PC-3 (cell line): ENCODE results near the gene PCCA. TPM values are rescaled to one million over a fixed set of nuclear protein-coding genes. Genes with fewer than 3 reads are reported as not detected.
"Not testable (repeated sequence)": the region's sequence is repeated elsewhere in the genome, so short reads cannot be mapped to it uniquely, and the experiment has no call there.

ENCODE experiments used
- ATAC-seq: fragments of 200-7000 bp; cut with Tn5 transposase; 2 replicates; pipeline ENCODE4 v1.9.1; 2020; ENCODE audit warnings: mild to moderate bottlenecking, moderate library complexity
- BruUV-seq: library from RNA; stranded (reverse); fragments of 400-500 nt; replicated peaks from 2 replicates; lab custom pipeline; 2021; lab: Mats Ljungman, UMichigan
- CTCF ChIA-PET: fragments of 300-600 bp; sonication (Branson Sonifier 250); formaldehyde crosslinking; loops from one replicate; lab custom pipeline; 2022; ENCODE audit warnings: antibody characterized with exemption; lab: Charles Lee
- POLR2A ChIA-PET: fragments of 300-600 bp; sonication (Branson Sonifier 250); formaldehyde crosslinking; loops from one replicate; lab custom pipeline; 2022; ENCODE audit warnings: antibody characterized with exemption; ENCODE audit not compliant: unreplicated experiment; lab: Charles Lee
- DNase-seq: peaks from one replicate; pipeline ENCODE4 v3.0.0-alpha.2; 2015
- H2AFZ ChIP-seq: fragments of 300-600 bp; sonication (generic); 2 replicates; pipeline ENCODE4 v1.6.0; 2016; ENCODE audit warnings: antibody characterized with exemption, low read length
- H3F3A ChIP-seq: fragments of 300-600 bp; sonication (generic); one replicate; pipeline ENCODE4 v1.6.0; 2017; ENCODE audit warnings: antibody characterized with exemption, low read length, control low read depth, mild to moderate bottlenecking; ENCODE audit not compliant: unreplicated experiment
- H3K27ac ChIP-seq: fragments of 300-600 bp; sonication (generic); 2 replicates; pipeline ENCODE4 v1.5.1; 2016; ENCODE audit warnings: mild to moderate bottlenecking, low read length
- H3K27me3 ChIP-seq: fragments of 300-600 bp; sonication (generic); 2 replicates; pipeline ENCODE4 v1.6.1; 2016; ENCODE audit warnings: low read length, mixed read lengths
- H3K36me3 ChIP-seq: fragments of 300-600 bp; sonication (generic); 2 replicates; pipeline ENCODE4 v1.6.1; 2016; ENCODE audit warnings: low read depth, mixed run types, low read length, mixed read lengths
- H3K4me1 ChIP-seq: fragments of 300-600 bp; sonication (generic); 2 replicates; pipeline ENCODE4 v1.5.1; 2016; ENCODE audit warnings: low read length; ENCODE audit not compliant: insufficient read depth
- H3K4me2 ChIP-seq: fragments of 300-600 bp; sonication (generic); 2 replicates; pipeline ENCODE4 v1.6.0; 2016; ENCODE audit warnings: low read length
- H3K4me3 ChIP-seq: fragments of 300-600 bp; sonication (generic); 2 replicates; pipeline ENCODE4 v1.5.1; 2016; ENCODE audit warnings: mild to moderate bottlenecking, low read length, mixed read lengths
- H3K79me2 ChIP-seq: fragments of 300-600 bp; sonication (generic); 2 replicates; pipeline ENCODE4 v1.6.1; 2017; ENCODE audit warnings: low read length, mixed read lengths
- H3K9ac ChIP-seq: fragments of 300-600 bp; sonication (generic); 2 replicates; pipeline ENCODE4 v1.6.0; 2016; ENCODE audit warnings: mild to moderate bottlenecking, low read length
- H3K9me2 ChIP-seq: fragments of 300-600 bp; sonication (generic); replicated peaks from 2 replicates; pipeline ENCODE4 v1.6.1; 2016; ENCODE audit warnings: mixed run types, low read length, mixed read lengths
- H3K9me3 ChIP-seq: fragments of 300-600 bp; sonication (generic); 2 replicates; pipeline ENCODE4 v1.6.1; 2016; ENCODE audit warnings: low read length, mixed read lengths
- H4K20me1 ChIP-seq: fragments of 300-600 bp; sonication (generic); 2 replicates; pipeline ENCODE4 v1.6.1; 2016; ENCODE audit warnings: low read length, mixed read lengths
- CTCF ChIP-seq: fragments of 300-600 bp; sonication (generic); conservative IDR thresholded peaks from 2 replicates; pipeline ENCODE4 v1.5.1; 2017; ENCODE audit warnings: antibody characterized with exemption, low read depth, mild to moderate bottlenecking, low read length
- EZH2 ChIP-seq: fragments of 300-600 bp; sonication (generic); IDR thresholded peaks from one replicate; pipeline ENCODE4 v1.6.1; 2017; ENCODE audit warnings: antibody characterized with exemption, mild to moderate bottlenecking, low read length; ENCODE audit not compliant: unreplicated experiment
- EZH2phosphoT487 ChIP-seq: fragments of 300-600 bp; sonication (generic); IDR thresholded peaks from 2 replicates; pipeline ENCODE4 v1.6.1; 2018; ENCODE audit warnings: mild to moderate bottlenecking, antibody characterized with exemption, low read length, borderline replicate concordance
- intact Hi-C: fragments of 100-400 bp; cut with micrococcal nuclease; formaldehyde crosslinking; loops from 2 replicates; pipeline ENCODE4 v1.9.0; 2023
- total RNA-seq: library from RNA; depleted of rRNA; stranded (reverse); fragments of >200 nt; gene quantifications from 2 replicates; pipeline ENCODE4 v1.2.3, GENCODE V29; 2014

Gene PCCA
- total RNA-seq, 1 experiment from 2014 or later = 10.5 TPM

- POLR2A ChIA-PET = no interaction called here
- ATAC-seq (no peak), DNase-seq (no peak)
- intact Hi-C loops = no loop called here
- H3K27ac ChIP-seq = no peak overlapping the region
- no TSS peak for BruUV-seq
- no peak overlapping the region for H3K9ac ChIP-seq
- no peaks in the 10 kb centered on the region for H3K36me3 ChIP-seq
- no peaks in the 10 kb centered on the region for H3K9me2 ChIP-seq
- CTCF ChIA-PET = no interaction called here
- H3K4me1 ChIP-seq = no peaks in the 10 kb centered on the region
- no peaks in the 10 kb centered on the region for H3F3A ChIP-seq
- H4K20me1 ChIP-seq = no peaks in the 10 kb centered on the region
- no peak overlapping the region for H2AFZ ChIP-seq
- H3K79me2 ChIP-seq = no peaks in the 10 kb centered on the region
- no peaks in the 10 kb centered on the region for H3K27me3 ChIP-seq
- TF ChIP-seq CTCF = no peak
- TF ChIP-seq EZH2 = no peak
- TF ChIP-seq EZH2phosphoT487 = no peak
- H3K4me2 ChIP-seq = no peak overlapping the region
- H3K4me3 ChIP-seq = no peak overlapping the region
- H3K9me3 ChIP-seq = no peaks in the 10 kb centered on the region
These were observed 60.5 kb downstream of the PCCA start for GRCh38 chr13:100149389-100149788.

GRCh38 chr13:100150711-100151110 lies 61.8 kb downstream of the PCCA start:
- H3K36me3 ChIP-seq, H2AFZ ChIP-seq, POLR2A ChIA-PET, H4K20me1 ChIP-seq, H3K4me2 ChIP-seq, H3F3A ChIP-seq, H3K4me1 ChIP-seq, CTCF ChIA-PET, H3K27ac ChIP-seq, H3K27me3 ChIP-seq, BruUV-seq, H3K9me2 ChIP-seq, ATAC-seq, H3K9ac ChIP-seq, intact Hi-C loops, H3K4me3 ChIP-seq, H3K9me3 ChIP-seq, DNase-seq, H3K79me2 ChIP-seq: not testable (repeated sequence)

- H4K20me1 ChIP-seq = no peaks in the 10 kb centered on the region
- intact Hi-C loops = loop anchor here (5.0 kb wide), 1 partner anchor 113 kb away; no protein-coding TSS in a partner anchor
- no peaks in the 10 kb centered on the region for H3K36me3 ChIP-seq
- TF ChIP-seq EZH2 (no peak), CTCF (no peak), EZH2phosphoT487 (no peak)
- H3K4me2 ChIP-seq = no peak overlapping the region
- ATAC-seq (no peak), DNase-seq (no peak)
- H3K4me1 ChIP-seq = peaks cover 18% of the 10 kb centered on the region
- H3K27me3 ChIP-seq = no peaks in the 10 kb centered on the region
- no peak overlapping the region for H2AFZ ChIP-seq
- H3K9ac ChIP-seq = no peak overlapping the region
- H3K9me2 ChIP-seq = no peaks in the 10 kb centered on the region
- H3K79me2 ChIP-seq = no peaks in the 10 kb centered on the region
- CTCF ChIA-PET = no interaction called here
- BruUV-seq = no TSS peak
- no peak overlapping the region for H3K4me3 ChIP-seq
- H3F3A ChIP-seq = no peaks in the 10 kb centered on the region
- no peaks in the 10 kb centered on the region for H3K9me3 ChIP-seq
- POLR2A ChIA-PET = interaction anchor here (0.6 kb wide), 1 partner anchor 29 kb away, joined by 4 read pairs; no protein-coding TSS in a partner anchor
- no peak overlapping the region for H3K27ac ChIP-seq
These were observed 66.0 kb downstream of the PCCA start for GRCh38 chr13:100154842-100155416.
